ENCODE data around the gene TTLL5.

DNA sequence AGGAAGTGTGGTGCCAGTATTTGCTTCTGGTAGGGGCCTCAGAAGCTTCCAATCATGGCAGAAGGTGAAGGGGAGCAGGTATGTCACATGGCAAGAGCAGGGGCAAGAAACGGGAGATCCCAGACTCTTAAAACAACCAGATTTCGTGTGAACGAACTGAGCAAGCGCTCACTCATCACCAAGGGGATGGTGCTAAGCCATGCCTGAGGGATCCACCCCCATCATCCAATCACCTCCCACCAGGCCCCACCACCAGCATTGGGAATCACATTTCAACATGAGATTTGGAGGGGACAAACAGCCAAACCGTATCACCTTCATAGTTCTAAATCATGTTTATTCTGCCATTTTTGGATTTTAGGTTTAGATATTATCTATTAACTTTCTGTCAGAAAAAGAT lies 179.9 kb downstream of the TTLL5 start:
- TF ChIP-seq, protein P1, sequence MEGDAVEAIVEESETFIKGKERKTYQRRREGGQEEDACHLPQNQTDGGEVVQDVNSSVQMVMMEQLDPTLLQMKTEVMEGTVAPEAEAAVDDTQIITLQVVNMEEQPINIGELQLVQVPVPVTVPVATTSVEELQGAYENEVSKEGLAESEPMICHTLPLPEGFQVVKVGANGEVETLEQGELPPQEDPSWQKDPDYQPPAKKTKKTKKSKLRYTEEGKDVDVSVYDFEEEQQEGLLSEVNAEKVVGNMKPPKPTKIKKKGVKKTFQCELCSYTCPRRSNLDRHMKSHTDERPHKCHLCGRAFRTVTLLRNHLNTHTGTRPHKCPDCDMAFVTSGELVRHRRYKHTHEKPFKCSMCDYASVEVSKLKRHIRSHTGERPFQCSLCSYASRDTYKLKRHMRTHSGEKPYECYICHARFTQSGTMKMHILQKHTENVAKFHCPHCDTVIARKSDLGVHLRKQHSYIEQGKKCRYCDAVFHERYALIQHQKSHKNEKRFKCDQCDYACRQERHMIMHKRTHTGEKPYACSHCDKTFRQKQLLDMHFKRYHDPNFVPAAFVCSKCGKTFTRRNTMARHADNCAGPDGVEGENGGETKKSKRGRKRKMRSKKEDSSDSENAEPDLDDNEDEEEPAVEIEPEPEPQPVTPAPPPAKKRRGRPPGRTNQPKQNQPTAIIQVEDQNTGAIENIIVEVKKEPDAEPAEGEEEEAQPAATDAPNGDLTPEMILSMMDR (conservative IDR thresholded peaks at IDR 0.05 in 1 of 2, IDR thresholded peaks at IDR 0.05 in 1 of 2; ENCODE audit: low read depth in 1 of 2, low read length in 2 of 2) = no peak
- no peak for TF ChIP-seq EZH2 (IDR thresholded peaks at IDR 0.05; ENCODE audit: low read length, missing control alignments)
